HepG2 (cell line): ENCODE results near the gene IQGAP2. TPM values are rescaled to one million over a fixed set of nuclear protein-coding genes. Genes with fewer than 3 reads are reported as not detected.

ENCODE experiments used
- CENPT ChIP-seq: sonication (generic); formaldehyde crosslinking; IDR thresholded peaks from 2 replicates; pipeline ENCODE4 v1.8.0; 2022; ENCODE audit warnings: low read depth, mild to moderate bottlenecking, moderate library complexity, missing genetic modification reagents
- GPN1 ChIP-seq: sonication (generic); formaldehyde crosslinking; IDR thresholded peaks from 2 replicates; pipeline ENCODE4 v1.5.1; 2020; ENCODE audit warnings: missing genetic modification reagents, borderline replicate concordance
- JUND ChIP-seq: sonication (generic); formaldehyde crosslinking; IDR thresholded peaks from 2 replicates; pipeline ENCODE4 v1.8.0; 2022; ENCODE audit warnings: mild to moderate bottlenecking, missing genetic modification reagents
- KDM6A ChIP-seq: IDR thresholded peaks from 2 replicates; pipeline ENCODE4 v1.6.1; 2016; ENCODE audit warnings: low read depth
- MAX ChIP-seq: IDR thresholded peaks from 2 replicates; pipeline ENCODE4 v1.6.1; 2012; ENCODE audit warnings: inconsistent platforms
- MEIS2 ChIP-seq: sonication (generic); formaldehyde crosslinking; IDR thresholded peaks from 2 replicates; pipeline ENCODE4 v1.9.0; 2021; ENCODE audit warnings: mild to moderate bottlenecking, missing genetic modification reagents
- NFYC ChIP-seq: IDR thresholded peaks from 2 replicates; pipeline ENCODE4 v1.6.1; 2016; ENCODE audit warnings: missing genetic modification reagents, missing compliant biosample characterization
- PRDM4 ChIP-seq: sonication (generic); formaldehyde crosslinking; IDR thresholded peaks from 2 replicates; pipeline ENCODE4 v1.9.0; 2021; ENCODE audit warnings: missing genetic modification reagents, borderline replicate concordance
- REXO4 ChIP-seq: sonication (generic); formaldehyde crosslinking; IDR thresholded peaks from 2 replicates; pipeline ENCODE4 v1.8.0; 2022; ENCODE audit warnings: missing genetic modification reagents, mild to moderate bottlenecking, borderline replicate concordance
- SIX1 ChIP-seq: sonication (generic); formaldehyde crosslinking; IDR thresholded peaks from 2 replicates; pipeline ENCODE4 v1.4.0; 2020; ENCODE audit warnings: missing genetic modification reagents, borderline replicate concordance
- SNAI1 ChIP-seq: sonication (generic); formaldehyde crosslinking; IDR thresholded peaks from 2 replicates; pipeline ENCODE4 v1.5.0; 2020; ENCODE audit warnings: mild to moderate bottlenecking, missing genetic modification reagents, borderline replicate concordance
- TMF1 ChIP-seq: sonication (generic); formaldehyde crosslinking; IDR thresholded peaks from 2 replicates; pipeline ENCODE4 v1.8.1; 2022; ENCODE audit warnings: low read depth, missing genetic modification reagents
- ZFP36L2 ChIP-seq: sonication (generic); formaldehyde crosslinking; IDR thresholded peaks from 2 replicates; pipeline ENCODE4 v1.4.0; 2020; ENCODE audit warnings: missing genetic modification reagents
- ZKSCAN1 ChIP-seq: fragments of 150-350 bp; IDR thresholded peaks from 2 replicates; pipeline ENCODE4 v1.6.1; 2014; ENCODE audit warnings: low read length
- ZNF484 ChIP-seq: sonication (generic); formaldehyde crosslinking; IDR thresholded peaks from 2 replicates; pipeline ENCODE4 v1.5.1; 2020; ENCODE audit warnings: mild to moderate bottlenecking, low read depth, missing genetic modification reagents, borderline replicate concordance
- ZNF549 ChIP-seq: sonication (generic); formaldehyde crosslinking; IDR thresholded peaks from 2 replicates; pipeline ENCODE4 v1.5.0; 2020; ENCODE audit warnings: missing genetic modification reagents
- ZNF619 ChIP-seq: sonication (generic); formaldehyde crosslinking; IDR thresholded peaks from 2 replicates; pipeline ENCODE4 v1.4.0; 2020; ENCODE audit warnings: mild to moderate bottlenecking, missing genetic modification reagents
- ZNF747 ChIP-seq: sonication (generic); formaldehyde crosslinking; IDR thresholded peaks from 2 replicates; pipeline ENCODE4 v1.8.1; 2023; ENCODE audit warnings: missing genetic modification reagents, mild to moderate bottlenecking, borderline replicate concordance
- ZNF768 ChIP-seq: sonication (generic); formaldehyde crosslinking; IDR thresholded peaks from 2 replicates; pipeline ENCODE4 v1.4.0; 2020; ENCODE audit warnings: missing genetic modification reagents
- ZNF839 ChIP-seq: sonication (generic); formaldehyde crosslinking; IDR thresholded peaks from 2 replicates; pipeline ENCODE4 v1.4.0; 2020; ENCODE audit warnings: missing genetic modification reagents, mild to moderate bottlenecking, borderline replicate concordance
- polyA plus RNA-seq, 8 experiments: library from polyadenylated mRNA; depleted of rRNA in 3 of 8; stranded (reverse) in 7 of 8; unstranded in 1 of 8; fragments of >200 nt; fragmentation: Illumina TruSeq in 4 of 8; extraction: Trizol in 4 of 8; gene quantifications; 2 replicates each; pipeline versions ENCODE4 v1.2.1 to v1.2.3, GENCODE V29; 2011 to 2016; ENCODE audit warnings: low read depth in 4 of 8, missing spikeins in 1 of 8, mixed read lengths in 1 of 8; ENCODE audit not compliant: insufficient read depth in 1 of 8
- total RNA-seq, 5 experiments: library from RNA; depleted of rRNA; stranded (reverse); fragments of >200 nt; fragmentation: Illumina TruSeq; extraction: Trizol; gene quantifications; 2 replicates each; pipeline ENCODE4 v1.2.3, GENCODE V29; 2016; ENCODE audit warnings: low read depth in 1 of 5
- TF ChIP-seq, protein P1 (sequence below): IDR thresholded peaks from 2 replicates; pipeline ENCODE4 v1.6.1; 2016
- TF ChIP-seq, protein P2 (sequence below): sonication (generic); formaldehyde crosslinking; IDR thresholded peaks from 2 replicates; pipeline ENCODE4 v1.4.0; 2020; ENCODE audit warnings: missing genetic modification reagents, mild to moderate bottlenecking, borderline replicate concordance
- TF ChIP-seq, protein P3 (sequence below): sonication (generic); formaldehyde crosslinking; IDR thresholded peaks from 2 replicates; pipeline ENCODE4 v1.5.0; 2020; ENCODE audit warnings: missing genetic modification reagents

Gene IQGAP2
- total and polyA plus RNA-seq, 2 of the 13 experiments (the other 11 are each of a cell fraction or from before 2014, with no cell fraction given): 35.2 to 83.3 TPM

GRCh38 chr5:76404223-76405211, 1.4 kb downstream of the IQGAP2 start (continued):
- TF ChIP-seq, protein P1, sequence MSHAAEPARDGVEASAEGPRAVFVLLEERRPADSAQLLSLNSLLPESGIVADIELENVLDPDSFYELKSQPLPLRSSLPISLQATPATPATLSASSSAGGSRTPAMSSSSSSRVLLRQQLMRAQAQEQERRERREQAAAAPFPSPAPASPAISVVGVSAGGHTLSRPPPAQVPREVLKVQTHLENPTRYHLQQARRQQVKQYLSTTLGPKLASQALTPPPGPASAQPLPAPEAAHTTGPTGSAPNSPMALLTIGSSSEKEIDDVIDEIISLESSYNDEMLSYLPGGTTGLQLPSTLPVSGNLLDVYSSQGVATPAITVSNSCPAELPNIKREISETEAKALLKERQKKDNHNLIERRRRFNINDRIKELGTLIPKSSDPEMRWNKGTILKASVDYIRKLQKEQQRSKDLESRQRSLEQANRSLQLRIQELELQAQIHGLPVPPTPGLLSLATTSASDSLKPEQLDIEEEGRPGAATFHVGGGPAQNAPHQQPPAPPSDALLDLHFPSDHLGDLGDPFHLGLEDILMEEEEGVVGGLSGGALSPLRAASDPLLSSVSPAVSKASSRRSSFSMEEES: peak; percentile 97
- TF ChIP-seq ZNF747 (CRISPR knock-in tag): peak; percentile 94
- TF ChIP-seq ZNF839 (CRISPR knock-in tag): no peak
- peak; percentile 93 for TF ChIP-seq KDM6A (CRISPR knock-in tag)
- TF ChIP-seq MAX: peak; percentile 99
- no peak for TF ChIP-seq ZKSCAN1
- peak; percentile 84 for TF ChIP-seq TMF1 (CRISPR knock-in tag)
- TF ChIP-seq MEIS2 (CRISPR knock-in tag): peak; percentile 89
- no peak for TF ChIP-seq CENPT (CRISPR knock-in tag)
- TF ChIP-seq REXO4 (CRISPR knock-in tag): no peak
- TF ChIP-seq SNAI1 (CRISPR knock-in tag): peak; percentile 58; the same call in 1 of the 2 replicates
- TF ChIP-seq, protein P2, sequence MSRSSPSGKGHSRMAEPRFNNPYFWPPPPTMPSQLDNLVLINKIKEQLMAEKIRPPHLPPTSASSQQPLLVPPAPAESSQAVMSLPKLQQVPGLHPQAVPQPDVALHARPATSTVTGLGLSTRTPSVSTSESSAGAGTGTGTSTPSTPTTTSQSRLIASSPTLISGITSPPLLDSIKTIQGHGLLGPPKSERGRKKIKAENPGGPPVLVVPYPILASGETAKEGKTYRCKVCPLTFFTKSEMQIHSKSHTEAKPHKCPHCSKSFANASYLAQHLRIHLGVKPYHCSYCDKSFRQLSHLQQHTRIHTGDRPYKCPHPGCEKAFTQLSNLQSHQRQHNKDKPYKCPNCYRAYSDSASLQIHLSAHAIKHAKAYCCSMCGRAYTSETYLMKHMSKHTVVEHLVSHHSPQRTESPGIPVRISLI (CRISPR knock-in tag): peak; percentile 52; the same call in 1 of the 2 replicates
- TF ChIP-seq ZNF549 (CRISPR knock-in tag): no peak
- TF ChIP-seq, protein P3, sequence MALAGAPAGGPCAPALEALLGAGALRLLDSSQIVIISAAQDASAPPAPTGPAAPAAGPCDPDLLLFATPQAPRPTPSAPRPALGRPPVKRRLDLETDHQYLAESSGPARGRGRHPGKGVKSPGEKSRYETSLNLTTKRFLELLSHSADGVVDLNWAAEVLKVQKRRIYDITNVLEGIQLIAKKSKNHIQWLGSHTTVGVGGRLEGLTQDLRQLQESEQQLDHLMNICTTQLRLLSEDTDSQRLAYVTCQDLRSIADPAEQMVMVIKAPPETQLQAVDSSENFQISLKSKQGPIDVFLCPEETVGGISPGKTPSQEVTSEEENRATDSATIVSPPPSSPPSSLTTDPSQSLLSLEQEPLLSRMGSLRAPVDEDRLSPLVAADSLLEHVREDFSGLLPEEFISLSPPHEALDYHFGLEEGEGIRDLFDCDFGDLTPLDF (CRISPR knock-in tag): no peak
- no peak for TF ChIP-seq PRDM4
- 0 out of 2 replicates have a peak, but pooled peaks have one; percentile 15 for TF ChIP-seq JUND (CRISPR knock-in tag)
- no peak for TF ChIP-seq ZNF619 (CRISPR knock-in tag)
- TF ChIP-seq ZNF484 (CRISPR knock-in tag): no peak
- no peak for TF ChIP-seq GPN1
- no peak for TF ChIP-seq ZNF768 (CRISPR knock-in tag)
- TF ChIP-seq NFYC (CRISPR knock-in tag): peak; percentile 60
- peak; percentile 66 for TF ChIP-seq SIX1
- TF ChIP-seq ZFP36L2: no peak
